ENCODE measurements around the gene SLC25A42.
"Not testable (repeated sequence)": the region's sequence is repeated elsewhere in the genome, so short reads cannot be mapped to it uniquely, and the experiment has no call there.

Gene SLC25A42

DNA sequence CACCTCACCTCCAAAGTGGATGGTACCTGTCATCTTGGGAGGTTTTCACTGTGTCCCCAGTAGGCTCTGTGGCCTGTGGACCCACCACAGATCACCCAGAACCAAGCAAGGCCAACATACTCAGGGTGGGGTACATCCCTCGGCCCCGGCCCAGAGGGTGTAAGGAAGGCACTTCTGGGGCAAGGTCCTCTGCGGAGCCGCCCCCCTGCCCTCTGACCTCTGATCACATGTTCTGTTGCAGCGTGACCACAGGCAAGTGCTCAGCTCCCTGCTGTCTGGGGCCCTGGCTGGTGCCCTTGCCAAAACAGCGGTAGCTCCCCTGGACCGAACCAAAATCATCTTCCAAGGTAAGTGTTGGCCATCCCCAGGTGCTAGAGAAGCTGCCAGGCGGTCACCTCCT is 37.7 kb downstream of the SLC25A42 start:
- H3K9ac ChIP-seq = no peak overlapping the region
- H3K27me3 ChIP-seq (ENCODE audit: control insufficient read depth, insufficient read depth, low read length) = no peaks in the 10 kb centered on the region
- H3K9me3 ChIP-seq (ENCODE audit: control insufficient read depth, low read length) = no peaks in the 10 kb centered on the region
- H2AFZ ChIP-seq = no peak overlapping the region
- H3K36me3 ChIP-seq (ENCODE audit: control insufficient read depth, insufficient read depth, low read length) = no peaks in the 10 kb centered on the region
- H3K79me2 ChIP-seq = no peaks in the 10 kb centered on the region
- H3K4me1 ChIP-seq = no peaks in the 10 kb centered on the region
- TF ChIP-seq, protein P1, sequence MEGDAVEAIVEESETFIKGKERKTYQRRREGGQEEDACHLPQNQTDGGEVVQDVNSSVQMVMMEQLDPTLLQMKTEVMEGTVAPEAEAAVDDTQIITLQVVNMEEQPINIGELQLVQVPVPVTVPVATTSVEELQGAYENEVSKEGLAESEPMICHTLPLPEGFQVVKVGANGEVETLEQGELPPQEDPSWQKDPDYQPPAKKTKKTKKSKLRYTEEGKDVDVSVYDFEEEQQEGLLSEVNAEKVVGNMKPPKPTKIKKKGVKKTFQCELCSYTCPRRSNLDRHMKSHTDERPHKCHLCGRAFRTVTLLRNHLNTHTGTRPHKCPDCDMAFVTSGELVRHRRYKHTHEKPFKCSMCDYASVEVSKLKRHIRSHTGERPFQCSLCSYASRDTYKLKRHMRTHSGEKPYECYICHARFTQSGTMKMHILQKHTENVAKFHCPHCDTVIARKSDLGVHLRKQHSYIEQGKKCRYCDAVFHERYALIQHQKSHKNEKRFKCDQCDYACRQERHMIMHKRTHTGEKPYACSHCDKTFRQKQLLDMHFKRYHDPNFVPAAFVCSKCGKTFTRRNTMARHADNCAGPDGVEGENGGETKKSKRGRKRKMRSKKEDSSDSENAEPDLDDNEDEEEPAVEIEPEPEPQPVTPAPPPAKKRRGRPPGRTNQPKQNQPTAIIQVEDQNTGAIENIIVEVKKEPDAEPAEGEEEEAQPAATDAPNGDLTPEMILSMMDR (IDR thresholded peaks at IDR 0.05) = no peak
- H3K27ac ChIP-seq = no peak overlapping the region
- H3K4me3 ChIP-seq (ENCODE audit: low read depth, low read length) = no peak overlapping the region
- H3K4me2 ChIP-seq (ENCODE audit: low read length) = no peak overlapping the region

DNA sequence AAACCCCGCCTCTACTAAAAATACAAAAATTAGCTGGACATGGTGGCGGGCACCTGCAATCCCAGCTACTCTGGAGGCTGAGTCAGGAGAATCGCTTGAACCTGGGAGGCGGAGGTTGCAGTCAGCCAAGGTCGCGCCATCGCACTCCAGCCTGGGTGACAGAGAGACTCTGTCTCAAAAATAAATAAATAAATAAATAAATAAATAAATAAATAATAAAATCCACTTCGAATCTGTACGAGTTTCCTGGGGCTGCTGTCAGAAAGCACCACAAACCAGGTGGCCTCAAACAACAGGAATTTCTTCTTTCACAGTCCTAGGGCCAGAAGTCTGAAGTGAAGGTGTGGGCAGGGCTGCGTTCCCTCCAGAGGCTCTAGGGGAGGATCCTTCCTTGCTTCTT is 38.8 kb downstream of the SLC25A42 start:
- not testable (repeated sequence) for H3K4me3 ChIP-seq (ENCODE audit: low read depth, low read length); H3K9ac ChIP-seq; H3K36me3 ChIP-seq (ENCODE audit: control insufficient read depth, insufficient read depth, low read length); H3K27ac ChIP-seq; H3K9me3 ChIP-seq (ENCODE audit: control insufficient read depth, low read length); H3K4me1 ChIP-seq; H3K27me3 ChIP-seq (ENCODE audit: control insufficient read depth, insufficient read depth, low read length); H2AFZ ChIP-seq; H3K79me2 ChIP-seq; H3K4me2 ChIP-seq (ENCODE audit: low read length)

DNA sequence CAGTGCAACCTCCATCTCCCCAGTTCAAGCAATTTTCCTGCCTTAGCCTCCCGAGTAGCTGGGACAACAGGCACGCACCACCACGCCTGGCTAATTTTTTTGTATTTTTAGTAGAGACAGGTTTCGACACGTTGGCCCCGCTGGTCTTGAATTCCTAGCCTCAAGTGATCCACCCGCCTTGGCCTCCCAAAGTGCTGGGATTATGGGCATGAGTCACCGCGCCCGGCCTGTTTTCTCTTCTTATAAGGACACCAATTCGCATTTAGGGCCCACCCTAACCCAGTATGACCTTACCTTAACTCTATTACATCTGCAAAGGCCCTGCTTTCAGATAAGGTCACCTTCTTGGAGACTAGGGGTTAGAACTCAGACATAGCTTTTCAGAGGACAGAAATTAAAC is 39.4 kb downstream of the SLC25A42 start:
- Histone ChIP-seq H3K4me2 (ENCODE audit: low read length) (no peak overlapping the region), H3K9ac (no peak overlapping the region), H3K79me2 (no peaks in the 10 kb centered on the region), H3K9me3 (ENCODE audit: control insufficient read depth, low read length) (no peaks in the 10 kb centered on the region), H3K36me3 (ENCODE audit: control insufficient read depth, insufficient read depth, low read length) (no peaks in the 10 kb centered on the region), H3K4me3 (ENCODE audit: low read depth, low read length) (no peak overlapping the region), H3K27me3 (ENCODE audit: control insufficient read depth, insufficient read depth, low read length) (no peaks in the 10 kb centered on the region), H2AFZ (no peak overlapping the region), H3K27ac (no peak overlapping the region), H3K4me1 (no peaks in the 10 kb centered on the region)
- TF ChIP-seq, protein P1 (IDR thresholded peaks at IDR 0.05) = no peak

DNA sequence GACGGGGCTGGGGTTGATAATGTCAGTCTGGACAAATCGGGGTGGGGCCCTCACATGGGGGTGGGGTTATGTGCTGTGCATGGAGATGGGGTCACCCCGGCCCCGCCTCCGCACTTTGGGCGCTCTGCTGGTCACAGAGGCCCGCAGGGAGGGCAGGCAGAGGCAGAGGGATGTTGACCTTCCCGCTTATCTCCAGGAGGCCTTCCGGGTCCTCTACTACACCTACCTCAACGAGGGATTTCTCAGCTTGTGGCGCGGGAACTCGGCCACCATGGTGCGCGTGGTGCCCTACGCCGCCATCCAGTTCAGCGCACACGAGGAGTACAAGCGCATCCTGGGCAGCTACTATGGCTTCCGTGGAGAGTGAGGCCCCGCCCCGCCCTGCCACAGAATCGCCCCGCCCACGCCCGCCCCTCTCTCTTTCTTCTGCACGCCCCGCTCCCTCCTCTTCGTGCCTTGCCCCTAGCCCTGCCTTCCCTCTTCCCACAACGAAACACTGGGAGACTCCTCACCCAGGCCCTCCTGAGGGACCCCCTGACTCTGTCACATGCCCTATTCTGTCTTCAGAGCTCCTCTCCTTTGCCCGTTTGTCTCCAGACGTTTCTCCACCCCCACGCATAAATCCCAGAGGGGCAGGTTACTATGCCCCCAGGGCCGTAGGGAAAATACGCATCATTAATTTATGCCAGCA is 41.7 kb downstream of the SLC25A42 start:
- Histone ChIP-seq H3K27ac (no peak overlapping the region), H3K4me1 (no peaks in the 10 kb centered on the region)

DNA sequence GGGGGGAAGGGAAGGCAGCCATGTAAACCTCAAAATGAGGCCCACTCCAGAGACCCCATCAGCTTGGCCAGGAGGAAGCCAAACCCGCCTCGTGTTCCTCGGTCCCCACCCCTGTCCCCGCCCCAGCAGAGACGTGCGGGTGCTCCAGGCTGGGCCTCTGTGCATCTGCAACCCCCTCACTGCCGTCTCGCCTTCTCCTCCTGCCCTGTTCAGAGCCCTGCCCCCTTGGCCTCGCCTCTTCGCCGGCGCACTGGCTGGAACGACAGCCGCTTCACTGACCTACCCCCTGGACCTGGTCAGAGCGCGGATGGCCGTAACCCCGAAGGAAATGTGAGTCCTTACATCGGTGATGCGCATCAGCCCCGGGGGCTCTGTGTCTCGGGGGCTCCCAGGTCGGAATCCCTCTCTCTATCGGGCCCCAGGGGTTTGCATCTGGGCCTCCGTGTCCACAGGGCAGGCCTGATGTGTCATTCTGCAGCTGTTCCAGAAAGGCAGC is 42.3 kb downstream of the SLC25A42 start:
- Histone ChIP-seq H3K79me2 (no peaks in the 10 kb centered on the region), H3K27ac (no peak overlapping the region), H3K9ac (no peak overlapping the region), H3K4me1 (no peaks in the 10 kb centered on the region), H3K4me2 (ENCODE audit: low read length) (no peak overlapping the region), H3K36me3 (ENCODE audit: control insufficient read depth, insufficient read depth, low read length) (no peaks in the 10 kb centered on the region), H3K9me3 (ENCODE audit: control insufficient read depth, low read length) (no peaks in the 10 kb centered on the region), H3K27me3 (ENCODE audit: control insufficient read depth, insufficient read depth, low read length) (no peaks in the 10 kb centered on the region), H2AFZ (no peak overlapping the region), H3K4me3 (ENCODE audit: low read depth, low read length) (no peak overlapping the region)
- TF ChIP-seq, protein P1 (IDR thresholded peaks at IDR 0.05) = no peak

More for the DNA sequence above, 41.7 kb downstream of the SLC25A42 start:
- H3K27me3 ChIP-seq (ENCODE audit: control insufficient read depth, insufficient read depth, low read length) = no peaks in the 10 kb centered on the region
- no peaks in the 10 kb centered on the region for H3K9me3 ChIP-seq (ENCODE audit: control insufficient read depth, low read length)
- no peak overlapping the region for H3K9ac ChIP-seq
- H3K79me2 ChIP-seq = no peaks in the 10 kb centered on the region
- no peak overlapping the region for H3K4me3 ChIP-seq (ENCODE audit: low read depth, low read length)
- no peaks in the 10 kb centered on the region for H3K36me3 ChIP-seq (ENCODE audit: control insufficient read depth, insufficient read depth, low read length)
- H2AFZ ChIP-seq = no peak overlapping the region
- TF ChIP-seq, protein P1 (IDR thresholded peaks at IDR 0.05) = no peak
- no peak overlapping the region for H3K4me2 ChIP-seq (ENCODE audit: low read length)

DNA sequence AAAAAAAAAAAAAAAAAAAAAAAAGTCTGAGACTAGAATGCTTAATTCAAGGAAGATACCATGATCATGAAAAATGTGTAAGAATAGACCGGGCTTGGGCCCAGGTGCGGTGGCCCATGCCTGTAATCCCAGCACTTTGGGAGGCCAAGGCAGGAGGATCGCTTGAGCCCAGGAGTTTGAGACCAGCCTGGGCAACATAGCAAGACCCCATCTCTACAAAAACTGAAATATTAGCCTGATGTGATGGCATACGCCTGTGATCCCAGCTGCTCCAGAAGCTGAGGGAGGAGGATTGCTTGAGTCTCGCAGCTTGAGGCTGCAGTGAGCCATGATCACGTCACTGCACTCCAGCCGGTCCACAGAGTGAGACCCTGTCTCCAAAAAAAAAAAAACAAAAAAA is 43.1 kb downstream of the SLC25A42 start:
- H3K27ac ChIP-seq; H3K4me2 ChIP-seq (ENCODE audit: low read length); H3K79me2 ChIP-seq; H3K4me1 ChIP-seq; H3K9ac ChIP-seq; H3K36me3 ChIP-seq (ENCODE audit: control insufficient read depth, insufficient read depth, low read length); H2AFZ ChIP-seq; H3K9me3 ChIP-seq (ENCODE audit: control insufficient read depth, low read length); H3K4me3 ChIP-seq (ENCODE audit: low read depth, low read length); H3K27me3 ChIP-seq (ENCODE audit: control insufficient read depth, insufficient read depth, low read length): not testable (repeated sequence)

Measured in parathyroid adenoma (tissue), 2 donors.